GM19023 (cell line): ENCODE data around the gene CARD11.

Source experiments
- ATAC-seq: cut with Tn5 transposase; IDR thresholded peaks from one replicate; pipeline ENCODE4 v1.9.1; 2021; ENCODE audit warnings: mild to moderate bottlenecking, moderate library complexity; ENCODE audit not compliant: unreplicated experiment

CARD11 gene

GRCh38 chr7:2912684-2913439 lies 130.8 kb downstream of the CARD11 start:
- no peak for ATAC-seq

- no peak for ATAC-seq
Measured at GRCh38 chr7:2911466-2911865, 132.2 kb downstream of the CARD11 start.

- ATAC-seq: no peak
Measured at GRCh38 chr7:2909471-2910039, 134.1 kb downstream of the CARD11 start.

GRCh38 chr7:2909043-2909442 lies 134.6 kb downstream of the CARD11 start:
- ATAC-seq: no peak

- ATAC-seq: no peak
Measured at GRCh38 chr7:2908103-2908683, 135.5 kb downstream of the CARD11 start.

- no peak for ATAC-seq
Measured at GRCh38 chr7:2906197-2906931, 137.3 kb downstream of the CARD11 start.

GRCh38 chr7:2905500-2905899 lies 138.2 kb downstream of the CARD11 start:
- ATAC-seq: no peak

GRCh38 chr7:2905027-2905426 lies 138.6 kb downstream of the CARD11 start:
- no peak for ATAC-seq

GRCh38 chr7:2904202-2904601 lies 139.5 kb downstream of the CARD11 start:
- ATAC-seq: no peak

- no peak for ATAC-seq
Measured at GRCh38 chr7:2903682-2904162, 139.9 kb downstream of the CARD11 start.

- ATAC-seq: no peak
Measured at GRCh38 chr7:2897023-2897422, 146.6 kb downstream of the CARD11 start.

- ATAC-seq: no peak
Measured at GRCh38 chr7:2896131-2896530, 147.5 kb downstream of the CARD11 start.

GRCh38 chr7:2894118-2894940 lies 149.3 kb downstream of the CARD11 start:
- peak; percentile 71 for ATAC-seq

- ATAC-seq: no peak
Measured at GRCh38 chr7:2893411-2893861, 150.2 kb downstream of the CARD11 start.

GRCh38 chr7:2892549-2892948 lies 151.1 kb downstream of the CARD11 start:
- ATAC-seq: no peak

- ATAC-seq: no peak
Measured at GRCh38 chr7:2887816-2888215, 155.9 kb downstream of the CARD11 start.

GRCh38 chr7:2886900-2887299 lies 156.8 kb downstream of the CARD11 start:
- no peak for ATAC-seq

- no peak for ATAC-seq
Measured at GRCh38 chr7:2886391-2886790, 157.3 kb downstream of the CARD11 start.

- no peak for ATAC-seq
Measured at GRCh38 chr7:2884161-2884560, 159.5 kb downstream of the CARD11 start.

GRCh38 chr7:2883101-2883500 lies 160.6 kb downstream of the CARD11 start:
- ATAC-seq: no peak

- ATAC-seq: no peak
Measured at GRCh38 chr7:2882111-2882510, 161.6 kb downstream of the CARD11 start.
